Fibroblast of peridontal ligament (primary cell): ENCODE results near the gene TGFBR3.

Experiments used
- DNase-seq: peaks from one replicate; pipeline ENCODE4 v3.0.0-alpha.2; 2010; ENCODE audit errors: extremely low read depth

Gene TGFBR3

DNA sequence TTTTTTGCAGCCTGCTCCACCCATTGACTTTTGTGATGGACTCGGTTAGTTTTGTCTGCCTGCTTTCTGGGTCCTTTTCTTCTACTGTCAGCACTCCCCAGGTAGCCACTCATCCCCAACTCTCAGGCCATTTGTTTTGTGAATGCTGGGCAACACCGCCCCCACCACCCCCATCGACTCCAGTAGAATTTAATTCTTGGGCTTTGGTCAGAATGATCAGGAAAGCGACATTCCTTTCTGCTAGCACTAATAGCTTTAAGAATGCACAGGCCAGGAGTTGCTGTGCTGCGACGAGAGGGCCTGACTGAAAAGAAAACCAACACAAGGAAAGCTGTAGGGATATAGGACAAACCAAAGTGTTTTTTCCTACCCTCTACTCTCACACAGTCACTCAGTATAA, 240.9 kb downstream of the TGFBR3 start:
- DNase-seq = peak; percentile 11

DNA sequence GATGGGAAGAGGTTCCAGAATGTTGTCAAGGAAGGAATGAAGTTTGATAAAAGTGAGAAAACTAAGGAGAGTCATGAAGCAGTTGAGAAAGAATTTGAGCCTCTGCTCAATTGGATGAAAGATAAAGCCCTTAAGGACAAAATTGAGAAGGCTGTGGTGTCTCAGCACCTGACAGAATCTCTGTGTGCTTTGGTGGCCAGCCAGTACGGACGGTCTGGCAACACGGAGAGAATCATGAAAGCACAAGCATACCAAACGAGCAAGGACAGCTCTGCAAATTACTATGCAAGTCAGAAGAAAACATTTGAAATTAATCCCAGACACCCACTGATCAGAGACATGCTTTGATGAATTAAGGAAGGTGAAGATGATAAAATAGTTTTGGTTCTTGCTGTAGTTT, 242.5 kb downstream of the TGFBR3 start:
- no peak for DNase-seq

DNA sequence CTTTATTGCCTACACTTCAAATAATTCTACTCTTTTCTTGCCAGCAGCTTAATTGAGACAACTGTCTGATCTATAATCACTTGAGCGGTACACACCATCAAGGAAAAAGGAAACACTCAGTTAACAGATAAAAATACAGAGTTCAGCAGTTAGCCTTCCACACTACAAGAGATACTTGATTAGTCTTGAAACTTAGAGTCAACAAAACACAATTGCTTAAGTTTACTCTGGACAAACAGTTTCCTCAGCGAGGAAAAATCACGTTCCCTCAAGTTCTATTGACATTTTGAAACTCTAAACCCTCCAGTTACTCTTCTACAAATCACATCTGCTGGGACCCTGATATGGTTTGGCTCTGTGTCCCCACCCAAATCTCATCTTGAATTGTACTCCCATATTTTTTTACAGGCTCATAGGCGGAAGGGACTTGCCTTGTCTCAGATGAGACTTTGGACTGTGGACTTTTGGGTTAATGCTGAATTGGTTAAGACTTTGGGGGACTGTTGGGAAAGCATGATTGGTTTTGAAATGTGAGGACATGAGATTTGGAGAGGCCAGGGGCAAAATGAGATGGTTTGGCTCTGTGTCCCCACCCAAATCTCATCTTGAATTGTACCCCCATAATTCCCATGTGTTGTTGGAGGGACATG, 244.9 kb downstream of the TGFBR3 start:
- no peak for DNase-seq

DNA sequence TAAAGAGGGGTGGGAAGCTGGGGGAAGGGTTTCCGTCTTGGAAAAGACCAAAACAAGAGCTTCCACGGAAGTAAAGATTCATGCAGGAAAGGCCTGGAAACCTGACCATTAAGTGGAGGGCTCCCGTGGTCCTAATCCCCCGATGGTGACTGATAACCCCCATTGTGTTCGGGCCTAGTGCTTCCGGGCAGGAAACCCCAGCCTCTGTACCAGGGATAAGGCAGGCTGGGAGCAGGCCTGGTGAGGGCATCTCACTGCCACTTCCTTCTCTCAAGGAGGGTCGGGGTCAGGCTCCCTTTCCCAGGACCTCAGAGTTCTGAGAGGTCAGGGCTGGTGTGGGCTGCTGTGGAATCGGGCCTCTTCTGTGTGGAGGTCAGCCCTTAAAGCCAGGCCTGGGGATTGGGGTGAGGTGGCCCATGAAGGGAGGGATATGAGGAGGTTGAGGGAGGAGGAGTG, 248.4 kb downstream of the TGFBR3 start:
- DNase-seq = no peak

DNA sequence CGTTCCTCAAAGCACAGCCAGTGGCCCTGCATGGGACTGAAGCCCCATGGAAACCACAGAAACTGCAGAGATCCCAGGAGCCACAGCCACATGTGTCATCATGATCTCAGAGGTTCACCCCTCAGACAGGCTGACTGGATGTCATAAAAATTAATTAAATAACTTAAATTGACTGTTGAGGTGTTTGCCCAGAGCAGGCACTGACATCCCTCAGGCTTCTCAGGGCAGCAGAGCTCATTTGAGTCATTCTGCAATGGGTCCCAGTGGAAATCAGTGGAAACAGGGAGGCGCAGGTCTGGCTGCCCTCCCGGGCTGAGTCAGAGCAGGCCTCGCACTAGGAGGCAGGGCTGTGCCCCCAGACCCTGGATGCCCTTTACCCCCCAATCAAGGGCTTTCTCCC, 250.2 kb downstream of the TGFBR3 start:
- DNase-seq = peak; percentile 43

DNA sequence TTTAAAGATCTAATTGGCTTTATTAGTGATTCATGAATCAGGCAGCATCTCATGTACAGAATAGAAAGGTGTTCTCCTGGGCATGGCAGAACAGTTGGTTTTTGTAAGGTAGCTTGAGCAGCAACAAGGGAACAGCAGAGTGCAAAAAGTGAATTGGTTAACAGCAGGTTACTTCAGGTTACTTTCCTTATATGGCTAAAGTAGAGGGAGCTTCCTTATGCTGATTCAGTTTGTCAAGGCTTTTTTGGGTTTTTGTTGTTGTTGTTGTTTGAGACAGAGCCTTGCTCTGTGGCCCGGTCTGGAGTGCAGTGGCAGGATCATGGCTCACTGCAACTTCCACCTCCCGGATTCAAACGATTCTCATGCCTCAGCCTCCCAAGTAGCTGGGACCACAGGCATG, 252.5 kb downstream of the TGFBR3 start:
- no peak for DNase-seq

DNA sequence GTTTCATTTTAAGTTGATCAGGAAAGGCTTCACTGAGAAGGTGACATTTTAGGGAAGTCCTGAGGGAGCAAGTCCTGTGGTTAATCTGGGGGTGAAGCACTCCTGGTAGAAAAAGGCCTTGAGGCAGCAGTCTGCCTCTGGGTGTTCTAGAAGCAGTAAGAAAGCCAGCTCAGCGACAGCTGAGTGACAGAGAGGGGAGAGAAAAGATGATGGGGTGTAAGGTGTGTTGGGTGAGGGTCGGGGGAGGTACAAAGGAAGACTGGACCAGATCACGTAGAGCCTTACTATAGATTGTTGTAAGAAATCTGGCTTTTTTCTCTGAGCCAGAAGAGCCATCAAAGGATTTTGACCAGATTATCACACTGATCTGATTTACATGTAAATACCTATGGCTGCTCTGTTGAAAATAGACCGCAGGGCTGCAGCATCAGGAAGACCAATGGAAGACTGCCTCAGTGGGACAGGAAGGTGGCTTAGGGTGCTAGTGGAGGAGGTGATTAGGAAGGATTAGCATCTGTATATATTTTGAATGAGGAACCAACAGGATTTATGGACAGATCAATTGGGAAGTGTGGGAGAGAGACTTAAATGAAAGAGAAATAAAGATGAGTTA, 254.1 kb downstream of the TGFBR3 start:
- DNase-seq = no peak

DNA sequence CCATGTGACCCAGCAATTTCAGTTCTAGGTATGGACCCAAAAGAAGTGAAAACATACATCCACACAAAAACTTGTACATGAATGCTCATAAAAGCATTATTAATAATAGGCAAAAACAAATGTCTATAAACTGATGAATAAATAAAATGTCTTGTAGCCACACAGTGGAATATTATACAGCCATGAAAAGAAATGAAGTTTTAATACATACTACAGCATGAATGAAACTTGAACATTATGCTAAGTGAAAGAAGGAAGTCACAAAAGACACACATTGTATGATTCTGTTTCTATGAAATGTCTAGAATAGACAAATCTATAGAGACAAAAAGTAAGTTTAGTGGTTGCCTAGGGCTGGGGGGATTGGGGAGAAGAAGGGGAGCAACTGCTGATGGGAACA, 255.1 kb downstream of the TGFBR3 start:
- DNase-seq = no peak
